ENCODE results near the gene TEDDM1.
A peak's percentile ranks its signal among the peaks of the same experiment; 100 is the strongest.
"Not testable (repeated sequence)": the region's sequence is repeated elsewhere in the genome, so short reads cannot be mapped to it uniquely, and the experiment has no call there.

The TEDDM1 gene

GRCh38 chr1:182400567-182400966 is at the start of gene TEDDM1:
TSS of gene TEDDM1 (minus strand) at chr1:182400667. CDS start at chr1:182400485, 182 bp downstream.
- no peak for DNase-seq

- DNase-seq = no peak
These were observed 49.6 kb upstream of the TEDDM1 start, which contains the start of gene RGSL1 for GRCh38 chr1:182450087-182450486. TSS of gene RGSL1 (plus strand) at chr1:182450146. CDS start at chr1:182450166, 20 bp downstream.

GRCh38 chr1:182447660-182448059 is 47.2 kb upstream of the TEDDM1 start:
- no peak for DNase-seq

GRCh38 chr1:182447124-182447523 is 46.7 kb upstream of the TEDDM1 start:
- not testable (repeated sequence) for DNase-seq

GRCh38 chr1:182446033-182446669 is 45.7 kb upstream of the TEDDM1 start:
- DNase-seq = peak; percentile 9

GRCh38 chr1:182444497-182444896 is 44.0 kb upstream of the TEDDM1 start:
- no peak for DNase-seq

GRCh38 chr1:182442333-182442732 is 41.9 kb upstream of the TEDDM1 start:
- no peak for DNase-seq

- no peak for DNase-seq
These were observed 41.3 kb upstream of the TEDDM1 start for GRCh38 chr1:182441719-182442118.

GRCh38 chr1:182438326-182438725 is 37.9 kb upstream of the TEDDM1 start:
- no peak for DNase-seq

GRCh38 chr1:182433580-182433979 is 33.1 kb upstream of the TEDDM1 start:
- DNase-seq = no peak

- no peak for DNase-seq
These were observed 30.8 kb upstream of the TEDDM1 start for GRCh38 chr1:182431278-182431677.

- no peak for DNase-seq
These were observed 30.0 kb upstream of the TEDDM1 start for GRCh38 chr1:182430263-182431068.

GRCh38 chr1:182428043-182428442 is 27.6 kb upstream of the TEDDM1 start:
- DNase-seq = no peak

- DNase-seq = no peak
These were observed 26.3 kb upstream of the TEDDM1 start for GRCh38 chr1:182426442-182427430.

- DNase-seq = no peak
These were observed 15.3 kb upstream of the TEDDM1 start for GRCh38 chr1:182415789-182416188.

- no peak for DNase-seq
These were observed 13.5 kb upstream of the TEDDM1 start for GRCh38 chr1:182413969-182414368.

- no peak for DNase-seq
These were observed 13.0 kb upstream of the TEDDM1 start for GRCh38 chr1:182413486-182413885.

GRCh38 chr1:182410620-182411273 is 10.3 kb upstream of the TEDDM1 start:
- no peak for DNase-seq

GRCh38 chr1:182410138-182410537 is 9.7 kb upstream of the TEDDM1 start:
- DNase-seq = no peak

GRCh38 chr1:182408435-182409075 is 8.1 kb upstream of the TEDDM1 start:
- DNase-seq = no peak

- no peak for DNase-seq
These were observed 7.3 kb upstream of the TEDDM1 start for GRCh38 chr1:182407724-182408123.

- DNase-seq = no peak
These were observed 5.5 kb upstream of the TEDDM1 start for GRCh38 chr1:182406012-182406411.
